H1 (cell line): ENCODE measurements around the gene ABTB1. TPM values are rescaled to one million over a fixed set of nuclear protein-coding genes. Genes with fewer than 3 reads are reported as not detected.

Experiments
- CTCF ChIA-PET: fragments of 300-600 bp; sonication (Branson Sonifier 250); formaldehyde crosslinking; loops from one replicate; lab custom pipeline; 2021; ENCODE audit not compliant: partially characterized antibody; lab: Charles Lee
- POLR2A ChIA-PET: fragments of 300-600 bp; sonication (Branson Sonifier 250); formaldehyde crosslinking; loops from one replicate; lab custom pipeline; 2021; ENCODE audit warnings: inconsistent platforms; ENCODE audit not compliant: partially characterized antibody; lab: Charles Lee
- DNase-seq, 2 experiments: peaks; one replicate each; pipeline versions ENCODE4 v3.0.0 to v3.0.0-alpha.2; 2010 to 2022; ENCODE audit warnings: low spot score in 2 of 2, low read depth in 1 of 2, mixed read lengths in 1 of 2
- FAIRE-seq: peaks from 2 replicates; lab custom pipeline; 2011; peaks lifted over from hg19 to GRCh38; lab: Jason Lieb, UNC
- H2AFZ ChIP-seq: 2 replicates; pipeline ENCODE4 v1.8.1; 2012; ENCODE audit warnings: low read length, inconsistent platforms
- H2AK5ac ChIP-seq: 2 replicates; pipeline ENCODE4 v1.6.1; 2013; ENCODE audit warnings: low read depth, low read length
- H2BK120ac ChIP-seq: replicated peaks from 2 replicates; pipeline ENCODE3; 2013; ENCODE audit warnings: low read depth, low read length, inconsistent platforms
- H2BK12ac ChIP-seq: 2 replicates; pipeline ENCODE4 v1.6.1; 2013; ENCODE audit warnings: low read depth, low read length
- H2BK15ac ChIP-seq: 2 replicates; pipeline ENCODE4 v1.6.1; 2013; ENCODE audit warnings: low read length
- H2BK20ac ChIP-seq: 2 replicates; pipeline ENCODE4 v1.6.1; 2013; ENCODE audit warnings: low read length
- H2BK5ac ChIP-seq: 2 replicates; pipeline ENCODE4 v1.6.1; 2013; ENCODE audit warnings: low read depth, low read length
- H3K14ac ChIP-seq: 2 replicates; pipeline ENCODE4 v1.6.1; 2013; ENCODE audit warnings: inconsistent platforms; ENCODE audit not compliant: insufficient read length
- H3K18ac ChIP-seq: 2 replicates; pipeline ENCODE4 v1.6.1; 2013; ENCODE audit warnings: low read length; ENCODE audit errors: extremely low read depth
- H3K23ac ChIP-seq: 2 replicates; pipeline ENCODE4 v1.6.1; 2013; ENCODE audit warnings: inconsistent platforms; ENCODE audit not compliant: insufficient read length
- H3K23me2 ChIP-seq: 2 replicates; pipeline ENCODE4 v1.6.1; 2013; ENCODE audit warnings: low read depth, low read length
- H3K27ac ChIP-seq: 2 replicates; pipeline ENCODE4 v1.6.1; 2011; ENCODE audit warnings: low read depth, low read length, inconsistent platforms
- H3K27me3 ChIP-seq, 4 experiments: replicated peaks in 1 of 4; 1 replicate in 1 of 4; 2 replicates in 3 of 4; pipeline versions ENCODE4 v1.6.1 to v1.8.1; 2011 to 2013; ENCODE audit warnings: low read length in 3 of 4, mild to moderate bottlenecking in 3 of 4, inconsistent platforms in 2 of 4, mixed read lengths in 2 of 4, moderate library complexity in 1 of 4; ENCODE audit not compliant: control insufficient read depth in 3 of 4, insufficient read depth in 3 of 4; ENCODE audit errors: extremely low read depth in 1 of 4
- H3K36me3 ChIP-seq, 4 experiments: 2 replicates each; pipeline versions ENCODE4 v1.6.1 to v1.8.1; 2011 to 2013; ENCODE audit warnings: mild to moderate bottlenecking in 4 of 4, low read length in 3 of 4, moderate library complexity in 2 of 4, control low read depth in 1 of 4, inconsistent platforms in 1 of 4; ENCODE audit not compliant: insufficient read depth in 4 of 4, control insufficient read depth in 2 of 4
- H3K4ac ChIP-seq: replicated peaks from 2 replicates; pipeline ENCODE3; 2013; ENCODE audit warnings: low read length, low read depth, mixed read lengths, inconsistent platforms; ENCODE audit not compliant: insufficient read length
- H3K4me1 ChIP-seq, 4 experiments: replicated peaks in 1 of 4; 1 replicate in 1 of 4; 2 replicates in 3 of 4; pipeline versions ENCODE4 v1.6.1 to v1.8.1; 2011 to 2013; ENCODE audit warnings: low read length in 3 of 4, inconsistent platforms in 2 of 4, mixed read lengths in 1 of 4; ENCODE audit not compliant: insufficient read depth in 4 of 4, control insufficient read depth in 3 of 4
- H3K4me2 ChIP-seq, 2 experiments: 2 replicates each; pipeline versions ENCODE4 v1.6.1 to v1.8.1; 2011 to 2013; ENCODE audit warnings: low read depth in 2 of 2, low read length in 2 of 2, control low read depth in 1 of 2, inconsistent platforms in 1 of 2, mild to moderate bottlenecking in 1 of 2; ENCODE audit not compliant: insufficient read depth in 1 of 2
- H3K4me3 ChIP-seq, 4 experiments: fragments of 200-600, 300-600 bp in 1 of 4; sonication (generic), shearing (Covaris generic), sonication (Bioruptor Twin) in 1 of 4; 2 replicates each; pipeline versions ENCODE4 v1.5.1 to v1.8.1; 2011 to 2016; ENCODE audit warnings: low read length in 4 of 4, low read depth in 3 of 4, control low read depth in 2 of 4, inconsistent platforms in 2 of 4, mild to moderate bottlenecking in 2 of 4, mixed read lengths in 1 of 4, moderate library complexity in 1 of 4; ENCODE audit not compliant: insufficient read depth in 2 of 4; ENCODE audit errors: extremely low read depth in 1 of 4
- H3K56ac ChIP-seq: replicated peaks from 2 replicates; pipeline ENCODE3; 2013; ENCODE audit warnings: low read depth, mild to moderate bottlenecking, mixed read lengths, low read length, inconsistent platforms; ENCODE audit not compliant: insufficient read length
- H3K79me1 ChIP-seq: 2 replicates; pipeline ENCODE4 v1.6.1; 2013; ENCODE audit warnings: low read depth, low read length, control low read depth
- H3K79me2 ChIP-seq, 2 experiments: 2 replicates each; pipeline versions ENCODE4 v1.6.1 to v1.8.1; 2012 to 2013; ENCODE audit warnings: low read length in 2 of 2, mild to moderate bottlenecking in 2 of 2, inconsistent platforms in 1 of 2; ENCODE audit not compliant: insufficient read depth in 2 of 2, control insufficient read depth in 1 of 2
- H3K9ac ChIP-seq, 4 experiments: replicated peaks in 1 of 4; 1 replicate in 1 of 4; 2 replicates in 3 of 4; pipeline versions ENCODE4 v1.6.1 to v1.8.1; 2011 to 2013; ENCODE audit warnings: low read depth in 3 of 4, low read length in 3 of 4, control low read depth in 2 of 4, mild to moderate bottlenecking in 2 of 4, moderate library complexity in 2 of 4, inconsistent platforms in 1 of 4; ENCODE audit errors: extremely low read depth in 1 of 4
- H3K9me3 ChIP-seq, 2 experiments: 2 replicates each; pipeline versions ENCODE4 v1.6.1 to v1.8.1; 2012 to 2013; ENCODE audit warnings: mild to moderate bottlenecking in 2 of 2, moderate library complexity in 2 of 2, control low read depth in 1 of 2, inconsistent platforms in 1 of 2, low read depth in 1 of 2, low read length in 1 of 2, mixed read lengths in 1 of 2; ENCODE audit not compliant: insufficient read depth in 2 of 2
- H4K20me1 ChIP-seq, 2 experiments: replicated peaks in 1 of 2; 2 replicates each; pipeline versions ENCODE3 to v1.8.1; 2011 to 2013; ENCODE audit warnings: inconsistent platforms in 2 of 2, low read length in 2 of 2, mild to moderate bottlenecking in 1 of 2; ENCODE audit not compliant: insufficient read depth in 2 of 2, control insufficient read depth in 1 of 2
- H4K5ac ChIP-seq: 2 replicates; pipeline ENCODE4 v1.6.1; 2013; ENCODE audit warnings: low read length, low read depth, mixed read lengths, inconsistent platforms; ENCODE audit not compliant: insufficient read length
- H4K8ac ChIP-seq: 2 replicates; pipeline ENCODE4 v1.8.0; 2013; ENCODE audit warnings: mild to moderate bottlenecking, moderate library complexity, low read length, inconsistent platforms; ENCODE audit not compliant: insufficient read depth; ENCODE audit errors: extremely low read depth
- H4K91ac ChIP-seq: replicated peaks from 2 replicates; pipeline ENCODE3; 2013; ENCODE audit warnings: low read length, mixed read lengths, inconsistent platforms; ENCODE audit not compliant: insufficient read length
- ATF2 ChIP-seq: IDR thresholded peaks from 2 replicates; pipeline ENCODE4 v1.6.1; 2012; ENCODE audit warnings: low read length, inconsistent platforms
- BRCA1 ChIP-seq: IDR thresholded peaks from 2 replicates; pipeline ENCODE4 v1.6.1; 2012; ENCODE audit warnings: low read depth, low read length, improper control_type of control experiment
- CEBPB ChIP-seq: IDR thresholded peaks from 2 replicates; pipeline ENCODE4 v1.6.1; 2012; ENCODE audit warnings: low read depth, low read length
- EZH2 ChIP-seq: fragments of 200-600 bp; sonication (generic); IDR thresholded peaks from 2 replicates; pipeline ENCODE4 v1.7.1; 2012; ENCODE audit warnings: low read depth, mild to moderate bottlenecking, moderate library complexity, low read length, inconsistent platforms; ENCODE audit not compliant: severe bottlenecking
- GABPA ChIP-seq: IDR thresholded peaks from 2 replicates; pipeline ENCODE4 v1.6.1; 2011; ENCODE audit warnings: mild to moderate bottlenecking, low read length, moderate library complexity, borderline replicate concordance; ENCODE audit not compliant: insufficient read depth
- JUND ChIP-seq: IDR thresholded peaks from 2 replicates; pipeline ENCODE4 v1.6.1; 2011; ENCODE audit warnings: mild to moderate bottlenecking, improper control_type of control experiment, low read length
- MAX ChIP-seq: IDR thresholded peaks from 2 replicates; pipeline ENCODE4 v1.6.1; 2012; ENCODE audit warnings: inconsistent platforms
- RFX5 ChIP-seq: IDR thresholded peaks from 2 replicates; pipeline ENCODE4 v1.6.1; 2011; ENCODE audit warnings: low read depth, low read length, improper control_type of control experiment, borderline replicate concordance
- SP2 ChIP-seq: IDR thresholded peaks from 2 replicates; pipeline ENCODE4 v1.6.1; 2012; ENCODE audit warnings: mild to moderate bottlenecking, low read length, inconsistent platforms
- SP4 ChIP-seq: IDR thresholded peaks from 2 replicates; pipeline ENCODE4 v1.6.1; 2012; ENCODE audit warnings: low read length, inconsistent platforms
- TBP ChIP-seq: IDR thresholded peaks from 2 replicates; pipeline ENCODE4 v1.6.1; 2011; ENCODE audit warnings: low read depth, low read length, improper control_type of control experiment
- TEAD4 ChIP-seq: IDR thresholded peaks from 2 replicates; pipeline ENCODE4 v1.6.1; 2012; ENCODE audit warnings: low read depth, low read length, inconsistent platforms, mixed read lengths
- WGBS, 2 experiments: shearing (Covaris generic) in 1 of 2; methylation state at CpG; one replicate each; pipeline versions ENCODE4 v1.1.6 to v1.1.7; 2013 to 2015; ENCODE audit warnings: low lambda C conversion rate in 2 of 2, mixed read lengths in 2 of 2, inconsistent platforms in 1 of 2, low coverage in 1 of 2, missing lambda C conversion rate in 1 of 2; ENCODE audit not compliant: insufficient replicate concordance in 2 of 2, insufficient coverage in 1 of 2, insufficient read length in 1 of 2; ENCODE audit errors: extremely low coverage in 1 of 2, missing lambda C conversion rate in 1 of 2; 5-methylcytosine and 5-hydroxymethylcytosine counted together
- polyA plus RNA-seq, 7 experiments: library from polyadenylated mRNA; depleted of rRNA in 3 of 7; stranded (reverse) in 5 of 7; unstranded in 2 of 7; fragments of >200 nt in 5 of 7; fragments of 200-250 nt in 2 of 7; gene quantifications; 1 replicate in 5 of 7; 2 replicates in 1 of 7; 4 replicates in 1 of 7; pipeline versions ENCODE4 v1.2.1 to v1.2.3, GENCODE V29; 2011 to 2013; ENCODE audit warnings: missing spikeins in 2 of 7, mixed read lengths in 2 of 7
- total RNA-seq: library from RNA; stranded (reverse); fragmentation: NEBNext Ultra II Directional; extraction: Animal tissue kit (Norgen Biotek cat#: 25700); gene quantifications from 2 replicates; pipeline ENCODE4 v1.2.1, GENCODE V29; 2021

Gene ABTB1
- total and polyA plus RNA-seq, 2 of the 8 experiments (the other 6 are each of a cell fraction or from before 2014, with no cell fraction given): 7.1 to 9.4 TPM

GRCh38 chr3:127711021-127711695, 38.4 kb downstream of the ABTB1 start:
- Histone ChIP-seq H3K23me2 (no peaks in the 10 kb centered on the region), H2BK120ac (no peak overlapping the region), H2AK5ac (no peak overlapping the region), H2BK5ac (no peak overlapping the region), H3K27me3 (no peaks in the 10 kb centered on the region), H4K5ac (no peak overlapping the region), H2BK20ac (no peak overlapping the region), H3K27ac (no peak overlapping the region), H2AFZ (0 out of 2 replicates have a peak overlapping the region, but pooled peaks have one; percentile 15), H2BK15ac (0 out of 2 replicates have a peak overlapping the region, but pooled peaks have one; percentile 49), H3K56ac (no peak overlapping the region), H3K18ac (peak overlapping the region; percentile 13; the same call in 1 of the 2 replicates), H4K20me1 (no peaks in the 10 kb centered on the region), H3K36me3 (no peaks in the 10 kb centered on the region), H3K4ac (no peak overlapping the region), H4K8ac (peak overlapping the region; percentile 5; the same call in 1 of the 2 replicates), H3K9ac (no peak overlapping the region), H3K79me1 (no peaks in the 10 kb centered on the region), H3K9me3 (no peaks in the 10 kb centered on the region), H3K23ac (no peak overlapping the region), H3K4me1 (peaks cover 0 to 11% (median 2%) of the 10 kb centered on the region in 4 experiments; a peak in 3 of 7 replicates), H4K91ac (no peak overlapping the region), H3K79me2 (no peaks in the 10 kb centered on the region), H3K4me2 (no peak overlapping the region), H2BK12ac (no peak overlapping the region), H3K14ac (no peak overlapping the region), H3K4me3 (no peak overlapping the region)
- FAIRE-seq (no peak), DNase-seq (no peak)
- POLR2A ChIA-PET: no interaction called here
- TF ChIP-seq JUND (no peak), MAX (no peak), ATF2 (no peak), CEBPB (no peak), SP4 (no peak), TEAD4 (no peak), TBP (no peak), BRCA1 (no peak), GABPA (no peak), EZH2 (no peak), SP2 (no peak), RFX5 (no peak)
- WGBS, 2 experiments: 81% methylated on average over 14 of the region's 14 CpGs; no CpG with 5 or more reads in 1 of the 2 experiments
- CTCF ChIA-PET: interaction anchor here (0.8 to 6.8 kb wide), 12 partner anchors 11 to 179 kb away, joined by 3 to 43 read pairs (median 4); no protein-coding TSS in a partner anchor
